Endodermal cell (in vitro differentiated cells): ENCODE measurements around the gene RNF181. TPM values are rescaled to one million over a fixed set of nuclear protein-coding genes. Genes with fewer than 3 reads are reported as not detected.

ENCODE experiments used
- DNase-seq: peaks from one replicate; pipeline ENCODE4 v3.0.0-alpha.2; 2017
- H3K27ac ChIP-seq: 2 replicates; pipeline ENCODE4 v1.5.1; 2013; ENCODE audit warnings: mild to moderate bottlenecking, low read depth, low read length, moderate library complexity
- H3K27me3 ChIP-seq: 2 replicates; pipeline ENCODE4 v1.6.1; 2013; ENCODE audit warnings: mild to moderate bottlenecking, low read length, moderate library complexity; ENCODE audit not compliant: insufficient read depth, control insufficient read depth, poor library complexity, severe bottlenecking
- H3K36me3 ChIP-seq: 2 replicates; pipeline ENCODE4 v1.7.0; 2013; ENCODE audit warnings: mild to moderate bottlenecking, low read length, moderate library complexity; ENCODE audit not compliant: control insufficient read depth, insufficient read depth
- H3K4me1 ChIP-seq: one replicate; pipeline ENCODE4 v1.7.0; 2013; ENCODE audit warnings: low read length; ENCODE audit not compliant: control insufficient read depth, insufficient read depth
- H3K4me3 ChIP-seq: 2 replicates; pipeline ENCODE4 v1.5.1; 2013; ENCODE audit warnings: mild to moderate bottlenecking, low read length, moderate library complexity
- H3K9ac ChIP-seq: 2 replicates; pipeline ENCODE4 v1.6.1; 2013; ENCODE audit warnings: mild to moderate bottlenecking, low read length, moderate library complexity; ENCODE audit not compliant: poor library complexity, severe bottlenecking; ENCODE audit errors: extremely low read depth
- H3K9me3 ChIP-seq: 2 replicates; pipeline ENCODE4 v1.6.1; 2013; ENCODE audit warnings: mild to moderate bottlenecking, low read length, moderate library complexity; ENCODE audit not compliant: control insufficient read depth
- H3K27ac Mint-ChIP-seq: 2 replicates; pipeline ENCODE4 v1.8.0; 2020; ENCODE audit warnings: mixed read lengths
- H3K27me3 Mint-ChIP-seq: 2 replicates; pipeline ENCODE4 v1.8.0; 2021; ENCODE audit warnings: mild to moderate bottlenecking, mixed read lengths; ENCODE audit not compliant: insufficient read depth
- H3K36me3 Mint-ChIP-seq: 2 replicates; pipeline ENCODE4 v1.8.0; 2020; ENCODE audit warnings: low read depth, mixed read lengths
- H3K4me1 Mint-ChIP-seq: 2 replicates; pipeline ENCODE4 v1.8.0; 2020; ENCODE audit warnings: mixed read lengths
- H3K4me3 Mint-ChIP-seq: 2 replicates; pipeline ENCODE4 v1.8.0; 2020; ENCODE audit warnings: mild to moderate bottlenecking, moderate library complexity, mixed read lengths
- H3K9me3 Mint-ChIP-seq: 2 replicates; pipeline ENCODE4 v1.8.0; 2020; ENCODE audit warnings: mild to moderate bottlenecking, mixed read lengths
- WGBS, 2 experiments: methylation state at CpG; one replicate each; pipeline versions ENCODE4 v1.1.5 to v1.1.7; 2013; ENCODE audit warnings: missing lambda C conversion rate in 2 of 2, mixed read lengths in 1 of 2; ENCODE audit not compliant: insufficient coverage in 1 of 2, insufficient read length in 1 of 2; 5-methylcytosine and 5-hydroxymethylcytosine counted together
- total RNA-seq, 2 donors: library from RNA; stranded (reverse); fragmentation: NEBNext Ultra II Directional in 1 of 2; extraction: Animal tissue kit (Norgen Biotek cat#: 25700) in 1 of 2; gene quantifications; 2 replicates in 1 of 2; 3 replicates in 1 of 2; pipeline ENCODE4 v1.2.1, GENCODE V29; 2021
- TF ChIP-seq, protein P1 (sequence below): fragments of 200-600 bp; sonication (generic); conservative IDR thresholded peaks from 2 replicates; pipeline ENCODE4 v1.5.0; 2021; ENCODE audit warnings: antibody characterized with exemption, mild to moderate bottlenecking

The RNF181 gene
- total RNA-seq, 2 donors from 2014 or later: 113 to 118 TPM

DNA sequence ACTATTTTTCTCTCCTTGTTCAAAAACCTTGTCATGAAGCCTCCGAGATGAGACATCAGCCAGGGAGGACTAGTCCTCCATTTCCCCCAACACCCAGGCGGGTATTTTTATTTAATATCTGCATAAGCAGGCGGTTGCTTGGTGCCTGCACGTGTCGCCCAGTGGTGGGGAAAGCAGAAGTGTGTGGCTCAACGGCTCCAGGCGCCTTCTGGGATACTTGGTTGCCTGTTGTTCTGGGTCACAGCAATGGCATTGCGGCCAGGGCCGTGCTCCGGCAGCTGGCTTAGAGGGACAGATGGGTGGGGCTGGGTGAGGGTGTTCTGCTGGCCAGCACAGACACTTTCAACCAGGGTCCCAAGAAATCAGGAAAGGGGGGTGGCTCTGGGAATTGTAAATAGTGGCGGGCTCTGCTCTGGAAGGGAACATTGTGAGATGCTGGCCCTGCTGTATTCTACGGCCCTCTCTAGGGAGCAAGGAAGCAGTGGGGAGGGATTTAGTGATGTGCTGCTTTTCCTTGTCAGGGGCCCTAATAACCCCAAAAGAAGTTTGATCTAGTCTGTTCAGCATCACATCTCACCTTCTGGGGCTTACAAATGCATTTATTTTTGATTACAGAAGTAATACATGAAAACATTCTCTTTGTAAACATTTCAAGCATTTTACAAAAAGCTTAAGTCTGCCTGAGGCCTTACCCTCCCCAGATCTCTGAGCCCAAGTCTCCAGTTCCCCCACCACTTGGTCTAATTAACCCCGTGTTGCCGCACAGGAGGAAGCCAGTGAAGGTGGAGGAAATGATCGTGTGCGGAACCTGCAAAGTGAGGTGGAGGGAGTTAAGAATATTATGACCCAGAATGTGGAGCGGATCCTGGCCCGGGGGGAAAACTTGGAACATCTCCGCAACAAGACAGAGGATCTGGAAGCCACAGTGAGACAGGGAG lies 17.0 kb upstream of the RNF181 start:
- 40 to 72% methylated on average over 8 to 19 of the region's 19 CpGs for WGBS, 2 experiments
- Mint-ChIP-seq H3K4me3 (peak overlapping the region; percentile 85), H3K27me3 (peaks cover under 1% of the 10 kb centered on the region), H3K4me1 (peaks cover 46% of the 10 kb centered on the region), H3K27ac (peak overlapping the region; percentile 91), H3K9me3 (no peaks in the 10 kb centered on the region), H3K36me3 (peaks cover 17% of the 10 kb centered on the region)
- H3K9me3 ChIP-seq: no peaks in the 10 kb centered on the region
- H3K36me3 ChIP-seq: peaks cover 33% of the 10 kb centered on the region
- peak overlapping the region; percentile 87 for H3K4me3 ChIP-seq
- H3K27me3 ChIP-seq: no peaks in the 10 kb centered on the region
- H3K9ac ChIP-seq: peak overlapping the region; percentile 66
- H3K27ac ChIP-seq: peak overlapping the region; percentile 92
- TF ChIP-seq, protein P1, sequence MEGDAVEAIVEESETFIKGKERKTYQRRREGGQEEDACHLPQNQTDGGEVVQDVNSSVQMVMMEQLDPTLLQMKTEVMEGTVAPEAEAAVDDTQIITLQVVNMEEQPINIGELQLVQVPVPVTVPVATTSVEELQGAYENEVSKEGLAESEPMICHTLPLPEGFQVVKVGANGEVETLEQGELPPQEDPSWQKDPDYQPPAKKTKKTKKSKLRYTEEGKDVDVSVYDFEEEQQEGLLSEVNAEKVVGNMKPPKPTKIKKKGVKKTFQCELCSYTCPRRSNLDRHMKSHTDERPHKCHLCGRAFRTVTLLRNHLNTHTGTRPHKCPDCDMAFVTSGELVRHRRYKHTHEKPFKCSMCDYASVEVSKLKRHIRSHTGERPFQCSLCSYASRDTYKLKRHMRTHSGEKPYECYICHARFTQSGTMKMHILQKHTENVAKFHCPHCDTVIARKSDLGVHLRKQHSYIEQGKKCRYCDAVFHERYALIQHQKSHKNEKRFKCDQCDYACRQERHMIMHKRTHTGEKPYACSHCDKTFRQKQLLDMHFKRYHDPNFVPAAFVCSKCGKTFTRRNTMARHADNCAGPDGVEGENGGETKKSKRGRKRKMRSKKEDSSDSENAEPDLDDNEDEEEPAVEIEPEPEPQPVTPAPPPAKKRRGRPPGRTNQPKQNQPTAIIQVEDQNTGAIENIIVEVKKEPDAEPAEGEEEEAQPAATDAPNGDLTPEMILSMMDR: no peak
- DNase-seq: peak; percentile 73
- peaks cover 16% of the 10 kb centered on the region for H3K4me1 ChIP-seq

DNA sequence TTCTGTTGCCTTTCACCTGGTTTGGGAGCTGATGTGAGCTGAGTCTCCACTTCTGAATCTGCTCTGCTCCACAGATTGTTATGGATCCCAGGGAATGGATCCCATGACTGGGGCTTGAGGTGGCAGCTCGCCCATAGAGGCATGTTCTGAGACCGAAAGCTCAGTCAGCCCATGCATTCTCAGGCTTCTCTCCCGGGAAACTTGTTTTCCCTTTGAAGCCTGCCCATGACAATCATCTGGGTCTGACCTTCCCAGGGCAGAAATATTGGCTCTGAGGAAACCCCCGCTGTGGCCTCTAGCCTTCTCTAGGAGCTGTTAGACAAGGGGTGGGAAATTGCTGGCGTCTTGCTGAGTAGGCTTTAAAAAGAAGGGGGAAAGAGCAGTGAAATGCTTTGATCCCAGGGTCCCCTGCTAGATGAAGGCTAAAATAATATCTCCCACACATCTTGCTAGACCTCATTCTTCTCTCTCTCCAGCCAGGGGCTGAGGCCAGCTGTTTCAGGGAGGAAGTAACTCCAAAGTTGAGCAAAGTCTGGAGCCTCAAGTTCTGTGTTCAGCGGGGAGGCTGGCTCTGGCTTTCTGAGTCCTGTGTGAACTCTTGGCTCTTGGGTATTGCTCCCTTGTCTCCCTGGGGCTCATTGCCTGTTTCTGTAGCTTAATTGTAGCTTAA lies 16.1 kb upstream of the RNF181 start:
- Mint-ChIP-seq H3K4me1 (peaks cover 46% of the 10 kb centered on the region), H3K27ac (peak overlapping the region; percentile 91), H3K27me3 (peaks cover 2% of the 10 kb centered on the region), H3K4me3 (peak overlapping the region; percentile 85), H3K36me3 (peaks cover 23% of the 10 kb centered on the region), H3K9me3 (no peaks in the 10 kb centered on the region)
- Histone ChIP-seq H3K27me3 (no peaks in the 10 kb centered on the region), H3K9me3 (no peaks in the 10 kb centered on the region), H3K27ac (peak overlapping the region; percentile 92), H3K4me3 (peak overlapping the region; percentile 87), H3K4me1 (peaks cover 16% of the 10 kb centered on the region), H3K9ac (peak overlapping the region; percentile 66), H3K36me3 (peaks cover 38% of the 10 kb centered on the region)
- WGBS, 2 experiments: 0 to 7% methylated on average over 2 to 6 of the region's 6 CpGs
- TF ChIP-seq, protein P1: no peak
- peak; percentile 96 for DNase-seq

DNA sequence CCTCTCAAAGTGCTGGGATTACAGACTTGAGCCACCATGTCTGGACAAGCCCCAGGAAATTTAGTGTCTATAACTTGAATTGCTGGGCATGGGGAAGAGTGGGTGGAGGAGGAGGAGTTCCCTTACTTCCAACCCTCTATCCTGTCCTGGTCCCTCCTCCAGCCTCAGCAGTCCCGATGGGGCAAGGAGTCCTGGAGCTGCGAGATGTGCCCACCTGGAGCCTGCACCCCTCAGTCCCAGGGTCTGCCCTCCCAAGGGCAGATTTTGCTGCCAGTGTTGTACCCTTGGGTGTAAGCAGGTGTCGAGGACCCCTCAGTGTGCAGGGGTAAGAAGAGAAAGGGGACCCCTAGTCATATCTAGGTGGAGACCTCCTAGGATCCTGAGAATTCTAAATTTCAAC lies 15.3 kb upstream of the RNF181 start:
- Mint-ChIP-seq H3K4me1 (peaks cover 51% of the 10 kb centered on the region), H3K36me3 (peaks cover 23% of the 10 kb centered on the region), H3K9me3 (no peaks in the 10 kb centered on the region), H3K27ac (peak overlapping the region; percentile 91), H3K27me3 (peaks cover 2% of the 10 kb centered on the region), H3K4me3 (peak overlapping the region; percentile 85)
- 83 to 87% methylated on average over 1 to 3 of the region's 3 CpGs for WGBS, 2 experiments
- DNase-seq: no peak
- H3K36me3 ChIP-seq: peaks cover 38% of the 10 kb centered on the region
- peak overlapping the region; percentile 66 for H3K9ac ChIP-seq
- peak overlapping the region; percentile 87 for H3K4me3 ChIP-seq
- H3K9me3 ChIP-seq: no peaks in the 10 kb centered on the region
- TF ChIP-seq, protein P1: no peak
- H3K27ac ChIP-seq: peak overlapping the region; percentile 92
- peaks cover 16% of the 10 kb centered on the region for H3K4me1 ChIP-seq
- H3K27me3 ChIP-seq: no peaks in the 10 kb centered on the region
